Fibroblast of skin of right biceps (primary cell): Measurements from ENCODE around the gene FGD3.
"Not testable (repeated sequence)": the region's sequence is repeated elsewhere in the genome, so short reads cannot be mapped to it uniquely, and the experiment has no call there.

Source experiments
- DNase-seq: peaks from one replicate; pipeline ENCODE4 v3.0.0-alpha.2; 2013

Gene FGD3

GRCh38 chr9:93010704-93011103 is 63.4 kb downstream of the FGD3 start:
- no peak for DNase-seq

DNA sequence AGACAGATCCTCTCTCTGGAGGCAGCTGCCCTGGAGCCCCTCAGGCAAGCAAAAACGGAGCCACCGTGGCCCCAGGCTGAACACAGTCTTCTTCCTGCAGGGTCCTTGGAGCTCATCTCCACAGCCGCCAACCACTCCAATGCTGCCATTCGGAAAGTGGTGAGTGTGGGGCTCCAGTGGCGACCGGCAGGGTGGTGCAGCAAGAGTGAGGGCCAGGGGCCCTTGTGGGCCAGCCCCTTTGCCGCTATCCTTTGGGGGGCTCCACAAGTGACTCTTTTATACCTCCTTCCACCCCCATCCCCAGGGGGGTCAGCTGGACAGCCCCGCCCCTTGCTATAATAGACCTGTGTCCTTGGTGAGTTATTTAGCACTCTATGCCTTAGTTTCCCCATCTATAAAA is 63.8 kb downstream of the FGD3 start:
- DNase-seq, result no peak

GRCh38 chr9:93012963-93013855 is 65.9 kb downstream of the FGD3 start:
- no peak for DNase-seq

- DNase-seq, result no peak
Measured at GRCh38 chr9:93013856-93014582, 66.7 kb downstream of the FGD3 start.

DNA sequence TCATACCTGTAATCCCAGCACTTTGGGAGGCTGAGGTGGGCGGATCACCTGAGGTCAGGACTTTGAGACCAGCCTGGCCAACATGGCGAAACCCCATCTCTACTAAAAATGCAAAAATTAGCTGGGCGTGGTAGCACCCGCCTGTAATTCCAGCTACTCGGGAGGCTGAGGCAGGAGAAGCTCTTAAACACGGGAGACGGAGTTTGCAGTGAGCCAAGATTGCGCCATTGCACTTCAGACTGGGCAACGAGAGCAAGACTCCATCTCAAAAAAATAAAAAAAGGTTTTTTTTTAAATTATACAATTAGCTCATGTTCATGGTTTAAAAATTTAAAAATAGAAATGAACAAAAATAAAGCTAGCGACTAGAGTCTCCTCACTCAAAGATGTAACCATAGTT is 67.9 kb downstream of the FGD3 start:
- DNase-seq, result not testable (repeated sequence)

GRCh38 chr9:93017621-93018020 is 70.3 kb downstream of the FGD3 start:
- DNase-seq, result no peak

DNA sequence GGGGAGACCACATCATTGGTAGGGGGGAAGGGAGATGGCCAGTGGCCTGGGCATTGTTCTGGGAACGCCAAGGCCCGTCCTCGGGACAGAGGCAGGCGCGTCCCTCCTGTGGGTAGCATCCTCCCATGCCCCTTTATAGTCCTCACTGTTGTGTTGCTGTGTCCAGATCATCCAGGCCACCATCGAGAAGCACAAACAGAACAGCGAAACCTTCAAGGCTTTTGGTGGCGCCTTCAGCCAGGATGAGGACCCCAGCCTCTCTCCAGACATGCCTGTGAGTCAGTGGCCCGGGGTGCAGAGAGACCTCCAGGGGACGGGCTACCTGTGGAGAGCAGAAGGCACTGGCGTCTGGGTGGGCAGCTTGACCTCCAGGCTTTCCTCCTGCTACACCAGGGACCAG is 72.8 kb downstream of the FGD3 start:
- no peak for DNase-seq

DNA sequence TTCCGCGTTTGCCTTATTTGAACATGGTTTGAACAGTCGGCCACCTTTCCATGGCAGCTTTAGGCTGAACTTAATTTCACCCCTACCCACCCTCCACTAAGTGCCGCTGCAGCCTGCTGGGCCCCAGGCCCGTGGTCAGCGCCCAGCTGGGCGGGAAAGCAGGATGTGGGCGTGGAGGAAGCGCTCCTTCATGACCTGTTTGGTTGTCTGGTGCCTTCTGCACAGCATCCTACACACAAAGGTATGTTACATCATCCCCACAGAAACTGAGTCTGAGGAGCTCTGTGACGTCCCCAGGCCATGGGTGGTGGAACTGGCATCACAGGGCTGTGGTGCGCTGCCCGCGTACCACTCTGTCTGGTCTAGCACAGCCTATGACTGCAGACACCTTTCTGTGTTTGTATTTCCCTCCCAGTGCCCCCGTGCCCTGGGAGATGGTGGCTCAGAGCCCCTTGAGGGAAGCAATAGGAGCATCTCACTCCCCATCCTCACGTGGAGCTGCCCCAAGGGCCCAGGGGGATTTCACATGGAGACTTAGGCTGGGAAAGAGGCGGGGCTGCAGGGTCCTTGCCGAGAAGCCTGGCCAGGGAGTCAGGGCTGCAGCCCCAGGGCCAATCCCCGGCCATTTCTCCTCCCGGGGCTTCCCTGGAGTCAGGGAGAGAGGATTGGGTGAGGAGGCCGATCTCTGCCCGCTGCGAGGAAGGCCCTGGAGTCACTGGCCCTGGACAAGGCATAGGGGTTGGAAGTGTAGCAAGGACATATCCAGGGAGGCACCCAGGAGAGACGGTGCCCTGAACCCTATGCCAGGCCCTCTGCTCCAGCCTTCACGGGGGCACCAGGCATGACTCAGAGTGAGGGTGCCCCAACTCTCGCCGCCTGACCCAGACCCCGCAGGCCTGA is 73.7 kb downstream of the FGD3 start:
- DNase-seq, result no peak

DNA sequence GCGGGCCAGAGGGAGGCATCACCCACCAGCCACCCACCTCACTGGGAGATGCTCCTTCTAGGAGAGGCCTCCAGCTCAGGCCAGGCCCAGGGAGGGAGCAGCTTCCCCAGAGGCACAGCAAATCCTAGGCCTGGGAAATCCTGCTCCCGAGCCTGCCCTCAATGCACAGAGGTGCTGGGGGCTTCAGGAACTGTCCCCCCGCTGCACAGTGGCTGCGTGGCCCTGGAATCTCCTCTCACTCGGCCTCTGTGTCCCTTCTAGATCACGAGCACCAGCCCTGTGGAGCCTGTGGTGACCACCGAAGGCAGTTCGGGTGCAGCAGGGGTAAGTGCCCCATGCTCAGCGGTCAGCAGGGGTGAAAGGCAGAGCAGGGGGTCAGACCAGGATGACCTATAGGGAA is 74.7 kb downstream of the FGD3 start:
- DNase-seq, result no peak

DNA sequence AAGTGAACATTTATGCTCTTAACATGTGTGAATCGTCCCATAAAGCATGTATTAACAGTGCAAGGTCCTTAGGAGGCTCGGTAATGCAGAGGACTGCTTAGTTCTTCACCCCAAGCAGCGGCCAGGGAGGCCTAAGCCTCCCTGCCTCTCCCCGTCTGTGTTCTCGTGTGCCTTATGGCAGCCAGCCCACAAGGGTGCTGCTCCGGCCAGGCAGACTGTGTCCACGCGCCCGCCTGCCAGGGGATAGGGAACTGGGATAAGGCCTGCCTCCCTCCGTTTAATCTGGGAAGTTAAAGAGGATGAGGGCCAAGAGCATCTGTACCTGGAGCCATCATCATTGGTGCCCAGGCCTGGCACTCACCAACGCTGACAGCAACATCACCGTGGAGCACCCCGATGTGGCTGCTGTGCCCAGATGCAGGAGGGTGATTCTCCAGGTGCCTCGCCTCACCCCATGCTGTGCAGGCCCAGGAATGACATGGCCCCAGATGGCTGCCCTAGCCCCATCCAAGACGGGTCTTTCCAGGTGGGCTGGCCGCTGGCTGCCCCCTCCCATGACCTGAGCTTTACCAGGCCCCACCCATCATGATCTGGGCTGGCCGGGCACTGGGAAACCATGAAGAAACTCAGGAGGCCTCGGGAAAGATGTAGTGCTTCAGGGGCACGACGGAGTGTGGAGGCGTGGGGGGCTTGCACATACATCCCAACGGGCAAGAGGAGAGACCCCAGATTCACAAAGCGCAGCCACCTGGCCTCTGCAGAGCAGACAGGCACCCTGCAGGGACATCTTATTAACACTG is 75.6 kb downstream of the FGD3 start:
- DNase-seq, result no peak

DNA sequence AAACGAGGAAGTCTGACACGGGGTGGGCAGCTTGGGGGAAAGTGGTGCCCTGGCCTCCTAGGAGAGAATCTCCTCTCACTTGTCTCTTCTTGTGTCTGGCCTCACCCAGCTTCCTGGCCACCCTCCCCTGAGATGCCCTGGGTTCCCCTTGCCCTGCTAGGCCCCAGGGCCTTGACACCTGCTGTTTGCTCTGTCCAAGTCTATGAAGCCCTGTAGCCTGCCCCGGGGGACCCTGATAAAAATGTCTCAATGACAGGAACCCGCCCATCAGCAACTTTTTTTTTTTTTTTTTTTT is 76.1 kb downstream of the FGD3 start:
- no peak for DNase-seq

- no peak for DNase-seq
Measured at GRCh38 chr9:93024646-93024910, 77.3 kb downstream of the FGD3 start.

- no peak for DNase-seq
Measured at GRCh38 chr9:93024986-93025630, 77.8 kb downstream of the FGD3 start.

DNA sequence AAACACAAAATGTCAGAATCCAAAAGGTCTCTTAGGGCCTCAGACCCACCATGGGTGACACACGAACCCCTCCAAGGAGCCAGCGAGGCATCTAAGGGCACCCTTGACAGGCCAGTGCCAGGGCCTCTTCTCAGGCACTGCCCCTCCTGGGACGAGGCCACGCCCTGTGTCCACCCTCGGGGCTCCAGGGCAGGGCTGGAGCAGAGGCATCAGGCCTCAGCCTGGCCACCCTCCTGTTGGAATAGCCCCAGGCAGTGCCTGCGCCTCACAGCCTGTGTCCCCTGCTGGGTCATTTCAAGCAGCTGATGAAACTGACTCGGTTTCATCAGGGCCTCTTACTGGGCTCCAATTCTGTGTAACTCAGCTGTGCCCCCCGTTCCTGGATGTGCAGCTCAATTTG is 78.4 kb downstream of the FGD3 start:
- DNase-seq, result no peak

DNA sequence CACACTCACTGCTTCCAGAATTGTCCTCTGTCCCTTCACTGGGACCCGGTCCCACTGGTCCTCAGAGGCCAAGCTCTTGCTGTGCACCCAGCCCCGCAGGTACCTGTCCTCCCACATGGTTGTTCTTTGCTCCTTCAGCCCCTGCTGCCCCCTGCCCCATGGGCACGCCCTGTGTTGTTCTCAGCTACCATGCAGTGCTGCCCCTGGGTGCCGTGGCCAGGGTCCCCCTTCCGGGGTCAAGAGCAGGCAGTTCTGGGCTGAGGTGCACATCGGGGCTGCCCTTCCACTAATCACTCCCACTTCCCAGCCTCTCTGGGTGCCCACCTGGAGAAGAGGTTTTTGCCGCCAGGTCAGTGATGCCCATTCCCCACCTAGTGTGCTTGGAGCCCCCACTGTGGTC is 79.3 kb downstream of the FGD3 start:
- no peak for DNase-seq

- no peak for DNase-seq
Measured at GRCh38 chr9:93027750-93028149, 80.4 kb downstream of the FGD3 start.

- DNase-seq, result no peak
Measured at GRCh38 chr9:93028448-93029006, 81.2 kb downstream of the FGD3 start.

DNA sequence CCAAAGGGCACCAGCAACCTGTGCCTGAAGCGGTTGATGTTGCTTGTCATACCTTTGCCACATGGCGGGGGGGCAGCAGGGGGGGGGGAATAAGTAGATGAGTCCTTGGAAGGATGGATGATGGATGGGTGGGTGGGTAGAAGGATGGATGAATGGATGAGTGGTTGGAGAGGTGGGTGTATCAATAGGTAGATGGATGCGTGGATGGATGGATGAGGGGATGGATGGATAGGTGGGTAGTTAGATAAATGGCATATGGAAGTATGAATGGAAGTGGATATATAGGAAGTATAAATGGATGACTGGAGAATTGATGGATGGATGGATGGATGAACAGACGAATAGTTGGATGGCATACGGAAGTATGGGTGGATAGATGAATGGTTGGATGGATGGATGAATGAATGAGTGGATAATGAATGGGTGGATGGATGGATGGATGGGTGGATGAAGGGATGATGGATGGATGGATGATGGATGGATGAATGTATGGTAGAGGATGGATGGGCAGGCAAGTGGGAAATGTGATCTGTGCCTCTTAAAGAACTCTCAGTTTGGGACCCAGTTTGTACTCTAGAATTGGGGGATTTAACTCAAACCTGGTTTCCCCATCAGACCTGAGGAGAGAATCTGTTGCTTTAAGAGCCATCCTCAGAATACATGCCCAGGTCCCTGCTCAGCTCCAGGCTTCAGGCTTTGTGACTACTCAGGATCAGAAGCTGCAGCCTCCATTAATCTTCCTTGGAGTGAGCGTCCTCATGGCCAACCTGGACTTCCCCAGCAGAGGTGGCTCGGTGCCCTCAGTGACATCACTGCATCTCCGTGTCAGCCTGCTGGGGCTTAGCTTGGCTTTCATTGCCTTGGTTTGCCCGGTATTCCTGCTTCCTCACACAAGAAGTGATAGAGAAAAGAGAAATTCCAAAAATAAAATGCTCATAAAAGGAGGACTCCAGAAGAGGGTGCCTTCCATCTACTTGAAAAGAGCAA is 83.6 kb downstream of the FGD3 start:
- no peak for DNase-seq

GRCh38 chr9:93031629-93032430 is 84.5 kb downstream of the FGD3 start:
- DNase-seq, result no peak

GRCh38 chr9:93032545-93032944 is 85.2 kb downstream of the FGD3 start:
- no peak for DNase-seq
